Activated CD8-positive, alpha-beta memory T cell treated with anti-CD3 and anti-CD28 coated beads for 24 hours (primary cell): ENCODE data around the gene CLTCL1.
"Not testable (repeated sequence)": the region's sequence is repeated elsewhere in the genome, so short reads cannot be mapped to it uniquely, and the experiment has no call there.

Source experiments
- DNase-seq: peaks from one replicate; pipeline ENCODE4 v3.0.0-alpha.2; 2020

The CLTCL1 gene

DNA sequence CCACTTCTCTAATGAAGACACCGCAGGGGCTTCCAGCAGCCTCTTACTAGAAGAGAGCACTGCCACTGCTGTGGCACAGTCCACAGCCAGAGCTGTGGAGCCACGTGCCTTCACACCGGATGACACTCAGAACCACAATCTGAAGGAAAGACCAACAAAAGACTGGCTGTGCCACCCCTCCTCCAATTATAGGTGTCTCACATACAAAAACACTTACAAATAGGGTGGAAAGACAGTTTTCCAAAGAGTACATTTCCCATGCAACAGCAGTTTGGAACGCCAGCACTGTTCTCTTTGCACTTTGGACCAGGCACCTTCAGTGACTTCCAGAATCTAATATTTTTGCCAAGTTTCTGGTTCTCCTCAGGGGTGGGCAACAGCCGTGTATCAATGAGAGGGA, 74.9 kb downstream of the CLTCL1 start:
- DNase-seq, result no peak

DNA sequence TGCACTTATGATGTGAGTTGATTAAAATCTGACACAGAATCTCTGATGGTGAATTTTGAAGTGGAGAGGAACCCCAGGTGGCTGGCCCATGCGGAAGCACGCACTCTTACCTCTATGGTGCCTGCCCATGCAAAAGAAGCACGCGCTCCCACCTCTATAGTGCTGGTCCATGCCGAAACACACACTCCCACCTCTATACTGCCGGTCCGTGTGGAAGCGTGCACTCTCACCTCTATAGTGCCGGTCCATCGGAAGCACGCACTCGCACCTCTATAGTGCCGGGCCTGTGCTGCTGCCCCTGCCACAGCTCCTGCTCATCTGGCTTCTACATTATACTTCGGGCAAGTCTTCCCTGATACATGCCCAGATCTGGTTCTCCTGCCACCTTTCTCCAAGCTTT, 76.2 kb downstream of the CLTCL1 start:
- DNase-seq, result no peak

GRCh38 chr22:19214078-19214473, 77.4 kb downstream of the CLTCL1 start:
- no peak for DNase-seq

DNA sequence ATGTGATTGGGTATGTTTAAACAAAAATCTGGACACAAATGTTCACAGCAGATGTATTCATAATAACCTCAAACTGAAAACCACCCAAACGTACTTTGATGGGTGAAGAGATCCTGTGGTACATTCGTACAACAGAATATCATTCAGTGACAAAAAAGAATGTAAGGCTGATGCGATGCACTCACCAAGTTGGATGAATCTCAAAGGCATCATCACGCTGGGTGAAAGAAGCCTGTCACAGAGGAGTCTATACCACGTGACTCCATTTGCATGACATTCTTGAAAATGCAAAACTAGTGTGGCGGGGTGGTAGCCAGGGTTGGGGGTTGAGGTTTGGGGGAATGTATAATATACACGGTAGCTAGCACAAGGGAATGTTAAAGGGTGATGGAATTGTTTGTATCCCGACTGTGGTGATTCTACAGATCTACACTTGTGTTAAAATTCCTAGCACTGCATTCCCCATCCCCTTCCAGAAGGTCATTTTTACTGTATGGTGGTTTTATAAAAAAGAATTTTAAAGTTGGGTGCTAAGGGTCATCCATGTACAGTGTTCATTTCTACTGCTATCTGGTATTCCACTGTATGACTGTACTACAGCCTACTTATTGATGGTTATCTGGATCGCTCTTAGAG, 78.0 kb downstream of the CLTCL1 start:
- DNase-seq, result no peak

- no peak for DNase-seq
Measured at GRCh38 chr22:19213001-19213400, 78.5 kb downstream of the CLTCL1 start.

GRCh38 chr22:19212302-19212870, 79.1 kb downstream of the CLTCL1 start:
- DNase-seq, result no peak

GRCh38 chr22:19210188-19210587, 81.3 kb downstream of the CLTCL1 start:
- no peak for DNase-seq

- no peak for DNase-seq
Measured at GRCh38 chr22:19208287-19208847, 83.2 kb downstream of the CLTCL1 start.

GRCh38 chr22:19207884-19208283, 83.6 kb downstream of the CLTCL1 start:
- no peak for DNase-seq

DNA sequence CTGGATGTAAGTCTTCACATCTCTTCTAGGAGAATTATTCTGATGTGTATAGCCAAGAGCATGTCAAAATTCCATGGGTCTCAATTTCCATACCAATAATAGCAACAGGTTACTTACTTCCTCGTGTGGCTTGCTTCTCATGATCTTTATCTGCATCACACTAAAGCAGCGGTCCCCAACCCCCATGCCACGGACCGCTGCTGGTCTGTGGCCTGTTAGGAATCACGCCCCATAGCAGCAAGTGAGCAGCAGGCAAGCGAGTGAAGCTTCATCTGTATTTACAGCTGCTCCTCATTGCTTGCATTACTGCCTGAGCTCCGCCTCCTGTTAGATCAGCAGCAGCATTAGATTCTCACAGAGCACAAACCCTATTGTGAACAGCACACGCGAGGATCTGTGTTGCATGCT, 84.1 kb downstream of the CLTCL1 start:
- DNase-seq, result no peak

GRCh38 chr22:19206287-19206686, 85.2 kb downstream of the CLTCL1 start:
- no peak for DNase-seq

DNA sequence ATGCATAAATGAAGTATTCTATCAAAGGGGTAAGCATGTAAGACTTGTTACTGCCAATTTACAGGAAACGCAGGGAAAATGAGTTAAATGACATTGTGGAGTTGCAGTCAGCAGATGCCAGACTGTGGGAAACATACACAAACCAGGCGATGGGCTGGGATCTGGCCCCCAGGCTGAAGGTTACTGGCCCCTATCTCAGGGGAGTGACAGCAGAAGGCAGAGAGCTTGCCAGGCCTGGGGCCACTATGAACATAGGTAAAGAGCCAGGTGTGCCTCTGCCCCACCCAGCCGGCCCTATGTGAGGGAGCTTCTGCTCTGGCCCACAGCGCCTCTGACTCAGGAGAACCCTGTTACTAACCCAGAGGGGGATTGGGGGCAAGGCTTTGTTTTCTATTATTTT, 86.9 kb downstream of the CLTCL1 start:
- no peak for DNase-seq

DNA sequence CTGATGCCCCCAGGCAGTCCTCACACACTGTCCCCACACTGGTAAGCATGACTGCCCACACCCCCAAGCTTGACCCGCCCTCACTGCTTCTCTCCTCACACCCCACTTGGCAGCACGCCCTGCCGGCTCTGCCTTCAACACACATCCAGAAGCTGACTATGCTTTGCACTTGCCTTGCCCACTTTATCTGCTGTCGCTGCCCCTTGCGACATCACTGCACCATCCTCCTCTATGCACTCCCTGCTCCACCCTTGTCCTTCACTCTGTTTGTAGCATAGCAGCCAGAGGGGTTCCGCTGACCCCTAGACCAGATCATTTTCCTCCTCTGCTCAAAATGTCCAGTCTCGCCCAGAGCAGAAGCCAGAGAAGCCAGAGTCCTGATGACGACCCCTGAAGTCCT, 87.7 kb downstream of the CLTCL1 start:
- no peak for DNase-seq

DNA sequence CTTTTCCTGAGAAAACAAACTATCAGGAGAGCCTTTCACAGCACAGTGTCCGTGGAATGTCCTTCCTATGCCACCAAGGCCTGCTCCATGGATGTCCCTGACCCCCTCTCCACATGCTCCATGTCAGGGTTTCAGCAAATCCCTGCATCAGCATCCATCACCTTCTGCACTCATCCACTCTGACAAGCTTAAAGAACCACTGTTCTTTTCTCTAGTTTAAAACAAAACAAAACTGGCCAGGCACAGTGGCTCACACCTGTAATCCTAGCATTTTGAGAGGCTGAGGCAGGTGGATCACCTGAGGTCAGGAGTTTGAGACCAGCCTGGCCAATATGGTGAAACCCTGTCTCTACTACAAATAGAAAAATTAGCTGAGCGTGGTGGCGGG, 88.7 kb downstream of the CLTCL1 start:
- DNase-seq, result not testable (repeated sequence)

DNA sequence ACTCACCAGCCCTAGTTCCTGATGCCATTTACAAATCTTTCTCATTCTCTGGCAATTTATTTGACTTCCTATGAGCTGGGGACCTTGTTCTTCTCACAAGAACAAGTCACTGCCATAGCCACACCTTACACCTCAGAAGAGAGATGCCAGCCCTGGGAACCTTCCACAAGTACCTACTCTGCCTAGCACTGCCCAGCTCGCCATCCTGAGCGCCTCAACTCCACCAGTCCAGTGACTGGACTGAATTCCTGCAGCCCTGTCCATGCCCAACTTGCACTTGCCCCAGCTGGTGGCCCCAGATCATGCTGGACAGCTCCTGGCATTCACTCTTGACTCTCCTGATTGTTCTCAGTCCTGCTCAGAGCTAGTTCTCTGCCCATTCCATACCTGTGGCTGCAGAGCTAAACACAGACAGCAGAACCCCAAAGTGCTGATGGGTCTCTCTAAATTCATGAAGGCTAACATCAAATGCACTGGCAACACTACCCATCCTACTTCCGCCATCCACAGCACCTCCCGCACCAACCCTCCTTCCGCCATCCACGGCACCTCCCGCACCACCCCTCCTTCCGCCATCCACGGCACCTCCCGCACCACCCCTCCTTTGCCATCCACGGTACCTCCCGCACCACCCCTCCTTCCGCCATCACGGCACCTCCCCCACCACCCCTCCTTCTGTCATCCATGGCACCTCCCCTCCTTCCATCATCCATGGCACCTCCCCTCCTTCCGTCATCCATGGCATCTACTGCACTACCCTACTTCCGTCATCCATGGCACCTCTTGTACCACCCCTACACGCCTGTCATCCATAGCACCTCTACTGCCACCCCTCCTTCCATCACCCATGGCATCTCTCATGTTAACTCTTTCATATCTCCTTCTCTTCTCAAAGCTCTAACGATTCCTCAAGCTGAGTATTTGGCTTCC, 89.4 kb downstream of the CLTCL1 start:
- DNase-seq, result no peak

- no peak for DNase-seq
Measured at GRCh38 chr22:19201130-19201868, 90.2 kb downstream of the CLTCL1 start.

DNA sequence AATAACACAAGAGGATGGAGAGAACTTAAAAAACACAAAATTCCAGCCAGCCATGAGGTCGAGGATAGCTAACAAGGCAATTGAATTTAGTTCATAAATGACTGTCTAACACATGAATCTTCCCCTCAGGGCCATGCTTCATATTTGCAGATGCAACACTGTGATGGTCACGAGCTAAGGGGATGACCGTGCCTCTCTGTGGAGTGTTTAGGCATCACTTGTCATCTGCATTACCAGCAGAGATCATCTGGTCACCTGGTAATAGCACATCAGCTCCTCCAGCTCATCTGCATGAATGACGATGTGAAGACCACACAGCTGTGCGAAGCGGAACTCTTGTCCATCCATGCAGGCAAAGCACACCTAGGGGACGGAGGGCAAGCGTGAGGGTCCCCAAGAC, 92.0 kb downstream of the CLTCL1 start:
- DNase-seq, result no peak

DNA sequence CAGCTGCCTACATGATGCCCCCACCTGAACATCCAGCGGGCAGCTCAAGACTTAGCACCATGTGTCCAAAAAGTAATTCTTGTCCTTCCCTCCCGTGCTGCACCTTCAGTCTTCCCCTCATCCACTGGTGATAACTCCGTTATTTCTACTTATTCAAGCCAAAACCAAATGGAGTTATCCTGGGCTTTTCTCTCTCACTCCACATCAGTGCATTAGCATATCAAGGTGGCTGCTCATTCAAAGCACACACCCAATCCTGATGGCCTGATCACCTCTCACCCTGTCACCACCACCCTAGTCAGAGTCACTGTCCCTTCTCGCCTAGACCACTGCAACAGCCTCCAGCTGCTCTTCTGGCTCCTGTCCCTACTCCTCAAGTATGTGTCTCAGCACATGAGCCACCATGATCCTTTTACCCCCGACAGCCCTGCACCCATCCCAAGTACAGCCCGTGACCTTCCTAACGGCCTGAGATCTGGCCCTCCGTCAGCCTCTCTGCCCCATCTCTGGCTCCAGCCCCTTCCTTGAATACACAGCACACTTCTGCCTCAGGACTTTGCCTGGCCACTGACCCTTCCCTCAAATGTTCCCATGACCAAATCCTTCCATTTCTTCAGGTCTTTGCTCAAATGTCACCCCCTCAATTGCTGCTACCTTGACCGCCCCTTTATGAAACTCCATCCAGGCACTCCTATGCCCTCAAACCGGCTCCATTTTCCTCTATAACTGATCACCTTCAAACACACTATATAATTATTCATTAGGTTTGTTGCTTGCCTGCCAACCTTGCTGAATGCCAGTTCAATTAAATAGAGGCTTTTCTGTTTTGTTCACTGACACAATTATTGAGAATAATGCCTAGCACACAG, 93.3 kb downstream of the CLTCL1 start:
- no peak for DNase-seq

GRCh38 chr22:19196841-19197612, 94.5 kb downstream of the CLTCL1 start:
- DNase-seq, result no peak

- no peak for DNase-seq
Measured at GRCh38 chr22:19195796-19196731, 95.5 kb downstream of the CLTCL1 start.
